ACC112 (cell line): ENCODE data around the gene SELE.
A peak's percentile ranks its signal among the peaks of the same experiment; 100 is the strongest.

Experiments
- H2AFZ ChIP-seq: fragments of 200-600 bp; sonication (generic); one replicate; pipeline ENCODE4 v1.6.0; 2017; ENCODE audit warnings: antibody characterized with exemption, low read length; ENCODE audit not compliant: unreplicated experiment
- H3K27ac ChIP-seq: fragments of 200-600 bp; sonication (generic); 2 replicates; pipeline ENCODE4 v1.5.1; 2014; ENCODE audit warnings: low read depth, mild to moderate bottlenecking, antibody characterized with exemption, low read length, moderate library complexity
- H3K27me3 ChIP-seq: fragments of 200-600 bp; sonication (generic); 2 replicates; pipeline ENCODE4 v1.6.1; 2014; ENCODE audit warnings: mild to moderate bottlenecking, antibody characterized with exemption, low read length, moderate library complexity, mixed read lengths; ENCODE audit not compliant: insufficient read depth
- H3K36me3 ChIP-seq: fragments of 200-600 bp; sonication (generic); 2 replicates; pipeline ENCODE4 v1.6.1; 2016; ENCODE audit warnings: mild to moderate bottlenecking, antibody characterized with exemption, low read length, moderate library complexity, mixed read lengths; ENCODE audit not compliant: insufficient read depth
- H3K4me1 ChIP-seq: fragments of 200-600 bp; sonication (generic); one replicate; pipeline ENCODE4 v1.6.1; 2016; ENCODE audit warnings: low read length, mixed read lengths; ENCODE audit not compliant: insufficient read depth, unreplicated experiment, control insufficient read depth
- H3K4me3 ChIP-seq: fragments of 200-600 bp; sonication (generic); 2 replicates; pipeline ENCODE4 v1.5.1; 2014; ENCODE audit warnings: mild to moderate bottlenecking, low read depth, low read length
- H3K79me2 ChIP-seq: fragments of 200-600 bp; sonication (generic); one replicate; pipeline ENCODE4 v1.6.0; 2016; ENCODE audit warnings: low read length; ENCODE audit not compliant: control insufficient read depth, unreplicated experiment, insufficient read depth

SELE gene

DNA sequence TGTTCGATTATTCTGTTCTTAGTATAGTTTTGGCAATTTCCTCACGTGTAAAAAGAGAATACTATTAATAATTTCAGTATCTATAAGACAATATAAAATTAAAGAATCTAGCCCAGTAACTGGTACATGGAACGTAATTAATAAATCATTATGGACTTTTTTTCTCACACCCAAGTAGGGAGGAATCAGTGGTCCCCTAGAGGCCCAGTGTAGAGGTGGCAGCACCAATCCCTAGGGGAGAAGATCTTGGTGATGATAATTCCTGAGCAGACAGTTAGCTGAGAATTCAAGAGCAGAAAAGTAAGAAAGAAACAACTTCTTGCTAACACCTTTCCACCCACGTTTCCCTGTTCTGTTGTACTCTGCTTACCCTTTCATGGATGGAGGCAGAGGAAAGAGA, 19.7 kb upstream of the SELE start:
- H3K27me3 ChIP-seq: peaks cover 30% of the 10 kb centered on the region
- H3K79me2 ChIP-seq: no peaks in the 10 kb centered on the region
- no peak overlapping the region for H2AFZ ChIP-seq
- H3K27ac ChIP-seq: no peak overlapping the region
- H3K4me1 ChIP-seq: no peaks in the 10 kb centered on the region
- no peak overlapping the region for H3K4me3 ChIP-seq
- no peaks in the 10 kb centered on the region for H3K36me3 ChIP-seq

DNA sequence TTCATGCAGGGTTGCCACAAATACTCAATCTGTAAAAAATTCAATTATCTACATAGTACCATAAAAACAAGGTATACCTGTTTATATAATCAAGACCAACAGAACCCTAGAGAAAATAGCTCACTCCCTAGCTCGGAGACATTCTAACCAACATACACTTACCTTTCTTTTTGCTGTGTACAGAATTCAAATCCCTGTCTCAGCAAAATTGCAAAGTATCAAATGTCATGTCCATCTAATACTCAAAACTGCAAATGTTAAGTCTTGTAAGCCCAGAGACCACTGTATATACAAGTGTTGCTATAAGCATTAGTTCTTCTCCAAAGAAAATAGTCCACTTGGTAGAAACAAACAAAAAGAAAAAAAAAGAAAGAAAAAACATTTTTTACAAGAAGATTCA, 16.2 kb upstream of the SELE start:
- peaks cover 23% of the 10 kb centered on the region for H3K27me3 ChIP-seq
- H3K36me3 ChIP-seq: no peaks in the 10 kb centered on the region
- H2AFZ ChIP-seq: no peak overlapping the region
- H3K27ac ChIP-seq: no peak overlapping the region
- H3K79me2 ChIP-seq: no peaks in the 10 kb centered on the region
- H3K4me1 ChIP-seq: peaks cover 12% of the 10 kb centered on the region
- H3K4me3 ChIP-seq: no peak overlapping the region

DNA sequence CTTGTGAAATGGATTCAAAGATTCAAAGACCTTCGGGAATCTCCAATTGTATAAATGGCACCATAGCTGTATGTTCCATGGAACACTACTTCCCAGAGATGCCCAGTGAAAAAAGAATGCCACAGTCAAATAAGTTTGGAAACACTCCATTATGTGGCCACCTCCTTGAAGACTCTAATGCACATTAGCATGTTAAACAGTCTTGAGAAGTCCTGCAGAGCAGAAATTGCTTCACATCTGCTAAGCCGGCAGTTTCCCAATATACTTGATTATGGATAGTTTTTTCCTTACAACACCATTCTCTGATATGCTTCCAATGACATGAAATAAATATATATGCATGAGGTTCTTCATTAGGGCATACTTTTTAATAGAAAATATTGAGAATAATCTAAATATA, 12.7 kb upstream of the SELE start:
- peaks cover 22% of the 10 kb centered on the region for H3K4me1 ChIP-seq
- H3K79me2 ChIP-seq: no peaks in the 10 kb centered on the region
- no peak overlapping the region for H3K4me3 ChIP-seq
- no peak overlapping the region for H3K27ac ChIP-seq
- no peaks in the 10 kb centered on the region for H3K36me3 ChIP-seq
- peaks cover 16% of the 10 kb centered on the region for H3K27me3 ChIP-seq
- no peak overlapping the region for H2AFZ ChIP-seq

- Histone ChIP-seq H3K79me2 (no peaks in the 10 kb centered on the region), H3K36me3 (no peaks in the 10 kb centered on the region), H3K4me1 (peaks cover 26% of the 10 kb centered on the region), H3K4me3 (0 out of 2 replicates have a peak overlapping the region, but pooled peaks have one; percentile 15), H3K27ac (peak overlapping the region; percentile 51), H2AFZ (no peak overlapping the region), H3K27me3 (peaks cover 19% of the 10 kb centered on the region)
Measured at GRCh38 chr1:169745015-169745861, 11.4 kb upstream of the SELE start.

DNA sequence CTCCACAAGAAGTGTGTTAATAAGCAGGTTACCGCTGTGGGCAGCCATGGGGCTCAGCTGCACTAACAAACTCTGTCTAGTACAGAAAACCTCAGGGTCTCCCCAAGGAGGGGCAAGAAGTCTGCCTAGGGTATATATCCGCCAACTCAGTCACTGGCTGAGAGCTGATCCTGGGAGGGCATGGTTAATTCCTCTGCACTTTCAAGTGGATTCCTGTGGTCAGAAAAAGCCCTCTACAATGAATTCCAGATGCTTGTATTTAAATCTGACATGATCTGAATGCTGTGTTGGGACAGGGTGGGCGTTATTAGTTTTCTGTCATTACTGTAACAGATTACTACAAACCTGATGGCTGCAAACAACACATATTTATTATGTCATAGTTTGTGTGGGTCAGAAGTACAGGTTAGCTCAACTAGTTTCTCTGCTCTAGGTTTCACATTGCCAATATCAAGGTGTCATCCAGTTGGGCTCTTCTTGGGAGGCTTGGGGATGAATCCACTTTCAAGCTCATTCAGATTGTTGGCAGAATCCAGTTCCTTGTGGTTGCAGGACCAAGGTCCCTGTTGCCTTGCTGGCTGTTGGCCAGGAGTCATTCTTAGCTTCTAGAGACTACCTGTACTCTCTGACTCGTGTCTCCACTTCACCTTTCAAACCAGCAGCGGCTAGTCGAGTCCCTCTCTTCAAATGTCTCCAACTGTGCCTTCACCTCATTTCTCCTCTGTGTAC, 8.0 kb upstream of the SELE start:
- Histone ChIP-seq H3K4me1 (peaks cover 26% of the 10 kb centered on the region), H3K27me3 (peaks cover 35% of the 10 kb centered on the region), H3K36me3 (no peaks in the 10 kb centered on the region), H3K27ac (no peak overlapping the region), H3K4me3 (no peak overlapping the region), H2AFZ (no peak overlapping the region), H3K79me2 (no peaks in the 10 kb centered on the region)

DNA sequence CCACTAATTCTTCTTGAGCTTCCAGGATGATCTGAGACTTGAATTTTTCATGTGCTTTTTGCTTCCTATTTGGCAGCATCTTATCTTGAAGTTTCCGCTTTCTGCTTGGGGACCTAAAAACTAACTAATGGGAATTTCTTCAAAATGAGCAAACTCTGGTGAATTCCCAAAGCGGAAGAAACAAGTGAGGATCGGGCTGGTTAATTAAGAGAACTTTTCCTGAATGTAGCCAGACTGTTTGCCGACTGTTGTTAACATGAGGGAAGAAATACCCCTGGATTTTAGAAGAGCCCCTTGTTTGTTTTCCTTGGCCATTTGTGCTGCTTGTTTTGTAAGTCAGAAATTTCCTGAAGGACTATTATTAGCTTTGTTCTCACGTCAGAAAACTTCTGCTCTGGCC, 6.1 kb upstream of the SELE start:
- no peaks in the 10 kb centered on the region for H3K36me3 ChIP-seq
- peaks cover 13% of the 10 kb centered on the region for H3K4me1 ChIP-seq
- no peaks in the 10 kb centered on the region for H3K79me2 ChIP-seq
- no peak overlapping the region for H3K27ac ChIP-seq
- H2AFZ ChIP-seq: no peak overlapping the region
- H3K4me3 ChIP-seq: no peak overlapping the region
- H3K27me3 ChIP-seq: peaks cover 41% of the 10 kb centered on the region

- no peaks in the 10 kb centered on the region for H3K4me1 ChIP-seq
- no peak overlapping the region for H3K4me3 ChIP-seq
- no peaks in the 10 kb centered on the region for H3K36me3 ChIP-seq
- H3K27ac ChIP-seq: no peak overlapping the region
- H3K79me2 ChIP-seq: no peaks in the 10 kb centered on the region
- H3K27me3 ChIP-seq: peaks cover 77% of the 10 kb centered on the region
- H2AFZ ChIP-seq: no peak overlapping the region
Measured at GRCh38 chr1:169731446-169731845, 2.4 kb downstream of the SELE start.

DNA sequence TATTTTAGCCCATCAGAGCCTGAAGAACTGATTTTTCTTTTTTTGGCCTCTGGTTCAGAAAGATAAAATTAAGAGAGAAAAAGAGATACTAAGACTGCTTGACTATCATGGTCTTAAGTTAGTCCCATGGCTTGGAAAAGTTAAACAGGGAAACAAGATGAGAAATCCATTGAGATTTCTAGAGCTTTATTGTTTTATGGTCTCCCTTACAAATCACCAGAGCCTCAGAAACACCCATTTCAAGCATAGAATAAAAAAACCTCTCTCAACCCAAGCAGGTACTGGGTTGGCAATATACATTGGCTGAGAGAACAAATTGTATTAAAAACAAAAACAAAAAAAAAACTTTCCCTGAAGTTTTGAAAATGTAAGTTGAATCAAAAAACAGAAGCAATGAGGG, 3.9 kb downstream of the SELE start:
- H3K4me1 ChIP-seq: no peaks in the 10 kb centered on the region
- H3K79me2 ChIP-seq: no peaks in the 10 kb centered on the region
- H3K27me3 ChIP-seq: peaks cover 86% of the 10 kb centered on the region
- no peaks in the 10 kb centered on the region for H3K36me3 ChIP-seq
- no peak overlapping the region for H2AFZ ChIP-seq
- no peak overlapping the region for H3K27ac ChIP-seq
- H3K4me3 ChIP-seq: no peak overlapping the region

DNA sequence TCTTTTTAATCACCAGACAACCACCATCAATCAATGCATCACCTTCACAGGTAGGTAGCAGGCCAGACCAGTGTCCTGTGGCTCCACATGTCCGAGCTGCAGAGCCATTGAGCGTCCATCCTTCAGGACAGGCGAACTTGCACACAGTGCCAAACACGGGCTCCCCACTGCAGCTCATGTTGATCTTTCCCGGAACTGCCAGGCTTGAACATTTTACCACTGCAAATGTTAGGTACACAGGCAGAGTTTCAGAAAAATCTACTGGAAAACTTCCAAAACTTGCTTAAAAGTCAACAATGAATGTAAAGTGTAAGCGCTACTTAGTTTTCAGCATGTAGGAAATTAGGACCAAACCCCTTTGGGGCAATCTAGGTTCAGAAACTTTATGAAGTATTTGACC, 6.6 kb downstream of the SELE start:
- Histone ChIP-seq H3K79me2 (no peaks in the 10 kb centered on the region), H3K27ac (no peak overlapping the region), H3K4me1 (no peaks in the 10 kb centered on the region), H3K27me3 (peaks cover 78% of the 10 kb centered on the region), H2AFZ (no peak overlapping the region), H3K36me3 (no peaks in the 10 kb centered on the region), H3K4me3 (no peak overlapping the region)

GRCh38 chr1:169726851-169727250, 7.0 kb downstream of the SELE start:
- Histone ChIP-seq H3K27me3 (peaks cover 77% of the 10 kb centered on the region), H3K4me3 (no peak overlapping the region), H2AFZ (no peak overlapping the region), H3K36me3 (no peaks in the 10 kb centered on the region), H3K27ac (no peak overlapping the region), H3K79me2 (no peaks in the 10 kb centered on the region), H3K4me1 (no peaks in the 10 kb centered on the region)

DNA sequence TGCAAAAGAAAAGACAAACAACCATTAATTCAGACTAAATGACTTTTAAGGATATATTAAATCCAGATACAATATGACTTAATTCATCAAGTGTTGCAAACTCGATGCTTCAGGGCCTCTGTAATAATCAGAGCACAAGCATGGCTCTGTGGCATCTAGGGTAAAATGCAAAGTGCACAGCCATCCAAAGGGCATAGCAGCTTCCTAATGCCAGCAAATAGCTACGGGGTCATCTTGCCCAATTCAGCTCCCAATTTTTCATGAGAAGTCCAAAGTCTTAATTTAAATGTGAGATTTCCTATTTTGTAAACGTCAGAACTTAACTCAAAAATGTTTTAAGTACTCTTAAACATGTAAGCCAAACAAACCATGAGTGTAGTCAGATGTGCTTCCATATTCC, 7.9 kb downstream of the SELE start:
- Histone ChIP-seq H3K27me3 (peaks cover 68% of the 10 kb centered on the region), H2AFZ (no peak overlapping the region), H3K4me1 (no peaks in the 10 kb centered on the region), H3K36me3 (no peaks in the 10 kb centered on the region), H3K79me2 (no peaks in the 10 kb centered on the region), H3K4me3 (no peak overlapping the region), H3K27ac (no peak overlapping the region)
